ENCODE results near the gene FXYD2.

Gene FXYD2

DNA sequence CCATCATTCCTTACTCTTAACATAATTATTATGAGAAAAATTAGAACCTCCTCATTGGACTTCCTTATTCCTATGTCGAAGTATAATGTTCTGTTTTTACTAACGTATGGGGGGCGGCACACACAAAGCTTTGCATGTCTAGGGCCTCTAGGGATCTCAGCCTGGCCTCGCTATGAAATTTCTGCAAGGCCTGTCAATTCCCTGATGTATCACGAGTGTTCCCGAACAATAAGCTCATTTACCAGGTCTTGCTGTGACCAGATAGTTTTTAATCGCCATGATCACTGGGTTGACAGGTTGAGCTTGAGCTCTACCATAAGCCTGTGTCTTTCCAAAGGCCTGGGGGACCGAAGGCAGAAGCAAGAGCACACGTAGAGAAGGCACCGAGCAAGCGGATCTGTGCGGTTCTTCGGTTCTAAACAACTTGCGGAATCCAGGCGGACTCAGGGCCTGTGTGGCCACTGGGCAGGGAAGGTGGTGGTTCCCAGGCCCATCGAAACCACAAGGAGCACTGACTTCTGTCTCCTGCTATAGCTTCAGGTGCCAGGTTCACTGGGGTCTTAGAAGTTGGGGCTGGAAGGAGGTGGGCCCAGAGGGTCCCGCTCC is 10.4 kb upstream of the FXYD2 start:
- DNase-seq, result no peak

DNA sequence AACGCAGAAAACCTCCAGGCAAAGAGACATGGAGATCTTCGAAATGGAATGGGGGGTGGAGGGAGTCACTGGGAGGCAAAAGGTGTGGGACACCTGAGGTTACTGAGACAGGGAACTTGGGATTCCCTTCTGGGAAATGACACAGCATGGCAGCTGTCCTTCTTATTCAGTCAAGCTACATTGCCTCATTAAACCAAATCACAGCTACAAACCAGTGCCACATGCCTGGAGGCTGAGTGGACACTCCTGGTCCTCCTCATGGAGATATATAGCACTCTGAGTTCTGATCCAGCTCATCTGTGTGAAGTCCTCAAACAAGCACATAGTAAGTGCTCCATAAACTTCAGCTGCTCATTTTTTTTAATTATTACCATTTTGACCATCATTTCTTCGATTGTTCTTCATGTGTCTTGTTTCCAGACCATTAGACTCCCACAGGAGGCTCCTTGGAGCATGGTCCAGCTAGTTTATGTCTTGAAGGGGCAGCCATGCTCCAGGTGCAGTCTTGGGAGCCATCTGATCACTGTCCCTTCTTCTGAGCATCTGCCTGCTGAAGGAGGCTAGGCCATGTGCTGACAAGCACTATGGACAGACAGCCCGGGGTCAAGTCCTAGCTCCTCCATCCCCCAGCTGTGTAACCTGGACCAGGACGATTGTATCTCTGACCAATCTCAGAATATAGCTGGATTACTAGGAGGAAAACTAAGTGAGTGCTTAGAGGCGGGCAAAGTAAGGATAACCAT is 9.7 kb upstream of the FXYD2 start:
- DNase-seq, result no peak

DNA sequence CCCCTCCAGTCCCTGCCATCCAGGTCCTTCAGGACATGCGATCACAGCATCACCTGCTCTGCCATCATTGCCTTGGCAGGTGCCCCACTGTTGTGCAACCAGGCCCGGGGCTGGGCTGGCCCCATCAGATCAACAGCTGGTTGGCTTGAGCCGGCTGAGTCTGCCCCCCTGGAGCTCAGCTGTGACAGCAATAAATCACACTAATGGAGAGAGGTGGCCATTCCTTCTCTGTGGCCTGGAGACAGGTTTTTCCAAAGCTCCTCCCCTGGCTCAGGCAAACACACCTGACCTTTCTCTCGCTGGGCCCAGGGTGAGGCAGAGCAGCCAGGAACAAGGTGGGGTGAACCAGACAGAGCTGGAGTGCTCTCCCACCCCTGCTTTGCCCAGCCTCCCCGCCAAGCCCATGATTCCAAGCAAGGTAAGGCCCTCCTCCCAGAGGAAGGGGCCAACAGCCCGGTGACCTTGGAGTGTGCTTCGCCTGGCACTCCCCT is 8.9 kb upstream of the FXYD2 start:
- no peak for DNase-seq

DNA sequence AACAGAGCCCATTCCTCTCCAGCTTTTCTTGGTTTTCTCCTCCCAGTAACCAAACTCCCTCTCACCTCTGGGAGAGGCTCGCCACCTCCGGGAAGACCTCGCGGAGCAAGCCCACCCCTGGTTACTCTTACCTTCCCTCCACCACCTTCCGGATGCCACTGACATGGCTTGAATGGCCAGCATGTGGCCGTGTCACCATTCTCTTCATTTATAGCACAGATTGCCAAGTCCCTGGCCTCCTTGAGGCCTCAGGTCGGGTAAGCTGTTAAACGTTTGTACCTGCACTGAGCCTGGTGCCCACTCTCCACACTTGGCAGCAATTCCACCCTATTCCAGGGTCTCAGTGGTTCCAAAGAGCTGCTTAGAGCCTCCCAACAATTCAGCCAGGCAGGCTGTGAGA is 8.0 kb upstream of the FXYD2 start:
- no peak for DNase-seq

DNA sequence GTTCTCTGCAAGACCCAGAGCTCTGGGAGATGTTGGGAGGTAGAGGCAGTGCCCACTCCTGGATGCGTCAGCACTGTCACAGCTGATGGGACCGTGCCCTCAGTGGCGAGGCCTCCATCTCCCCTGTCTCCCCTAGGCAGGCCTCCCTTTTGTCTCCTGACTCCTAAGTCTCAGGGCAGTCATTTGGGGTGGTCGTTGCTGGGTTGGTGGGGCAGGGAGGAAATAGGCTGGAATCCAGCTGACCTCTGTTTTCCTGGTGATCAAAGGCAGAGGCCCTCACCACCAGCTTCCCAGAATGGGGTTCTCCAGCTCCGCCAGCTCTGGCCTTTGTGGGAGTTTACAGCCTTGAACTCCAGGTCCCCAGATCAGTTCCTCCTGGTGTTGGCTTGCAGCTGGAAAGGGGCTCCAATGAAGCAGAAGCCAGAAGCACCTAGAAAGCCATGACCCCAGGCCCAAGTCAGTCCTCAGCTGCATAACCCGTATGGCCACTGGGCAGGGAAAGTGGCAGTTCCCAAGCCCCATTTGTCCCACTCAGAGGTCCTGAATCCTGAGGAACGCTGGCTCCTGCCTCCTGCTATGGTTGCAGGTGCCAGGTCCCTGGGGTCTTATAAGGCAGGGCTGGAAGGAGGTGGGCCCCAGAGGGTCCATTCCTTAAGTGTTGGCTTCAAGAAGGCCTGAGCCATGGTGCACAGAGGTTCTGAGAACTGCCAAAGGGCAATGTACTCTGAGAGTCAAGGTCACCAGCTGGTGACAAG is 7.3 kb upstream of the FXYD2 start:
- no peak for DNase-seq

DNA sequence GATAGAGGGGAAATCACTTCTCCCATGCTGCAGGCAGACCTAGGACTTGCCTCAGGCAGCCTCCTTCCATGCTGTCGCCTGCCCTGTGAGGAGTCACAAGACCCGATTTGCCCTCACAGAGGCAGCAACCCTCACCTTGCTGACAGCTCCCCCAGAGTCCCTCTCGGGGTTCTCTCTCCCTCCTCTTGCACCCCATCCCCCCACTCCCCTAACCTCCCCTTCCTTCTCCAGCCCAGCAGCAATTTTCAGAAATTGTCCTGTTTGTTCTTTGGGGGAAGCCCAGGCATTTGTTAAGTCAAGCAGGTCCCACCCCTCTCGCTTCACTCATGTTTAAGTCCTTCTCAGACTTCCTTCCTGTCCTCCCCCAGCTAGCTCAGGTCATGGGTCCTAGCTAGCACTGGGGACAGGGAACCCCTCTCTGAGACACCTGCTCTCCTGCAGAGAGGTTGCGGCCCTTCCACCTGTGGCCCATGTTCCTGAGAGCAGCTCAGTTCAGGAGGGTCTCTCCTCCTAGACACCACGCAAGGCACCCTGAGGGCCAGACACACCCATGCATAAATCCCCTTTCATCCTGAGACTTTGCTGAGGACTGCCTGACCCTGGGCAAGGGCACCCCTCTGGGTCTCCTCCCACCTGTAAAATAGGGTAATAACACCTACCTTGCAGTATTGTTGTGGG is 6.3 kb upstream of the FXYD2 start:
- DNase-seq, result no peak

DNA sequence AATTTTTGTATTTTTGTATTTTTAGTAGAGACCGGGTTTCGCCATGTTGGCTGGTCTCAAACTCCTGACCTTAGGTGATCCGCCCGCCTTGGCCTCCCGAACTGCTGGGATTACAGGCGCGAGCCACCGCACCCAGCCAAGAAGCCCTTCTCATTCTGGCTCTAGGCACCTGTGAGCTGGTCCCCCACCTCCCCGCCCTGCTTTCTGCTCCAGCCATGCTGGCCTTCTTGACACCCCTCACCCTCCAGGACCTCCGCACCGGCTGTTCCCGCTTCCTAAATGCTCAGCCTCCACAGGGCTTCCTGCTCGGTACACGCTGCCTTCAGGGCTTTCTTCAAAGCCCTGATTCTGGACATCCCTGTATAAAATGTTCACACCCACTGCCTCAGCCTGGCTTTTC is 5.5 kb upstream of the FXYD2 start:
- DNase-seq, result no peak

DNA sequence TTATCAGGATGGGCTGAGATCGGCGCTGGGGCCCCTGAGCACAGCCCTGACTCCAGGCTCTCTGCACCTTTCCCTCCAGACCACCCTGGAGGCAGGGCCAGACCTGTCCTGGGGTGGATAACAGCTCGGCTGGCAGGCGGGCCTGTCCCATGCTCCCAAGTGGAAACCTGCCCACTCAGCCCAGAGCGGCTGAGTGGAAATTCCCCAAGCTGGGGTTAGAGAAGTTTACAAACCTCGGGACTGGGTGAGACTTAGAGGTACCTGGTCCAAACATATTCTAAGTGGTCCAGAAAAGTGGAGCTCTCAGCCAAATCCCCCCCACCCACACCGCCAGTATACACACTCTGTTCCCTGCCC is 4.8 kb upstream of the FXYD2 start:
- no peak for DNase-seq

DNA sequence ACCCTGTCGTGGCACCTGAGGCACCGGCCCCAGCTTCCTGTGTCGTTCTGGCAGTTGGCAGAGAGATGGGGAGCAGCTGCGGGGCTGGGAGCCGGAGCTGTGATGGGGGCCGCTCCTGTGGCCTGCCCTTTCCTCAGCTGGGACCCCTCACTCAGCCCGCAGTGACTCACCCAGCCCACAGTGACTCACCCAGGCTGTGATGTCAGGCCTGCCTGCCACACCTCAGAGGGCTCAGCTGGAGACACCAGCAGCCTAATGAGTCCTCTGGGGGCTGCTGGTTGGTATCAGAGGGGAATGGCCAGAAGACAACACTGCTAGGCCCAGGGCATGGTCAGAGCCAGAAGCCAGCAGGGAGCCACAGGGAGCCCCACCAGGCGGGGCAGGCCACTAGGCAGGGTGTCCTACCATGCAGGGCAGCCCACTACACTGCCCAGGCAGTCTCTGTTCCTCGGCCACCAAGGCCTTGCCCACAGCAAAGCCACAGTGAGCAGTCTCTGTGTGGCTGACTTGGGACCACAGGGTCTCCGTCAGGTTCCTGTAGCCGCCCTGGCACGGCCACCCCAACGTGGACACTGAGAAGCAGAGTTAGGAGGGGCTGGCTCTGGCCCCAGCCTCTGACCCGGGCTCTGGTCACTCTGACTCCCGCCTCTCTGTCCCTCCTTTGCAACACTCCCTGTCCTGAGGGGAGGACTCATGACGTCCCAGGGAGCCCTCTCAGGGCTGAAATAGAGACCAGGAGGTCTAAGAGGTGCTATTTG is 4.2 kb upstream of the FXYD2 start:
- DNase-seq, result peak; percentile 44 to 65 (median 57)

DNA sequence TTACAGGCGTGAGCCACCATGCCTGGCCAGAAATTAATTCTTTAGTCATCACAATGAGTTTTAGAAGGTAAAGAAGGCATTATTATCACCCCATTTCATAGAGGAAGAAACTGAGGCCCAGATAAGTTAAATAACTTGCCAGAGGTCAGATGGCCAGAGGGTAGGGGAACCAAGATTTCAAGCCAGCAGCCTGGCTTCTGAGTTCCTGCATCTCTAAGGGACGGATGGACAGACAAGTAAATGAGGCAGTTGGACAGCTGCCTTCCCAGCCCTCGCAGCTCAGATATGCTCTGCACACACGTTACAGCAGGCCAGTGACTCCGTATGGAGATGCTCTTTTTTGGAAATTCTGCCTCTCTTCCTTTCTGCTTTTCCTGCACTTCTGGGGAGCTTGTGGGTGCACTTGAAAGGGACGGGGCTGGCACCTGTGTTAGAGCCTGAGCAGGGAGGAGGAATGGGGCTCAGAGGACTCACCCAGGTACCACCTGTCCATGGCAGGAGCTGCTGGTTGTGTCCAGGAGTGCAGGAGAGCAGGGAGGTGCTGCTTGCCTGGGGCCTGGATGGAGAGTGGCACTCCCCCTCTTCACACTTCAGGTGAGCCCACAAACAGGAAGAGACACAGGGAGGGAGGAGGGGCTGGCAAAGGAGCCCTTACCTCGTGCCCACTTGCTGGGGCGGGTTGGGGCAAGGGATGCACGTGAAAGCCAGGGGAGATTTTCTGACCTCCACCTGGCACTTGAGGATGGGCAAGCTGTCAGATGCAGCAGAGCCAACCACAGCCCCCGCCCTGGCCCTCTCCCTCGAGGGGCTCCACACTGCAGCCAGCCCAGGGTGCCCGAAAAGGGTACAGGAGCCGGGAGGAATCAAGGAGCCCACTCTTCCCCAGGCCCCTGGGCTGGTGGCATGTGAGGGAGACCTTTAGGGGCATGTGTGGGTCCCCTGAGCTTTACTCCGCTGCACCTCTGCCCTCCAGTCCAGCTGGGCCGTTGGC is 3.3 kb upstream of the FXYD2 start:
- DNase-seq, result peak in 1 of 5 donors; percentile 25

DNA sequence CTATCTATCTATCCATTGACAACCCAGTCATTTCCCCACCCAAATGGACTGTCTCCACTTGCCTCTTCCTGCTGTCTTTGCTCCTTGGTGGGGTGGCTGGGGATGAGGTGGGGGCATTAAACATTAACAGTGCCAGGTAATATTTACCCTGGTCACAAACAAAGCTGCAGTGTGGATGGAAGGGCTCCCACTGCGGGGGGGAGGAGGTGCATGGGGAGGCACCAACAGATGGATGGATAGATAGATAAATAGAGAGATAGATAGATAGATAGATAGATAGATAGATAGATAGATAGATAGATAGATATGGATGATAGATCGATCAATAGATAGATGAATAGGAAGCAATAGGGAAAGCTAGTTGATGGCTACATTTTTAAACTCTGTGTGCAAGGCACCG is 2.3 kb upstream of the FXYD2 start:
- no peak for DNase-seq

DNA sequence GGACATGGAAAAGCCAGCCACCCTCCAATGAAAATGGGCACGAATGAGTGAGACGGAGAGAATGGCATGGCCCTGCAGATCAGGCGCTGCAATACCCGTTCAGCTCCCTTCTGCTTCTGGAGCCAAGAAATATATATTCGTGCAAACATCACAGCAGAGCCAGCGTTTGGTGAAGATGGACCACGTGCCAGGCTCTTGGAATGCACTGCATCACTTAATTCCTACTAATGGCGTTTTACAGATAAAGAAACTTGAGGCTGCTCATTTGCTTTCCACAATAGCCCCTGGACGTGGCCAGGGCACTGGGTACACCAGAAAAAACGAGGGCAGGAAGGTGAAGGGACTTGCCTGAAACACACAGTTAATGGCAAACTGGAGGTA is 1.6 kb upstream of the FXYD2 start:
- DNase-seq, result no peak

DNA sequence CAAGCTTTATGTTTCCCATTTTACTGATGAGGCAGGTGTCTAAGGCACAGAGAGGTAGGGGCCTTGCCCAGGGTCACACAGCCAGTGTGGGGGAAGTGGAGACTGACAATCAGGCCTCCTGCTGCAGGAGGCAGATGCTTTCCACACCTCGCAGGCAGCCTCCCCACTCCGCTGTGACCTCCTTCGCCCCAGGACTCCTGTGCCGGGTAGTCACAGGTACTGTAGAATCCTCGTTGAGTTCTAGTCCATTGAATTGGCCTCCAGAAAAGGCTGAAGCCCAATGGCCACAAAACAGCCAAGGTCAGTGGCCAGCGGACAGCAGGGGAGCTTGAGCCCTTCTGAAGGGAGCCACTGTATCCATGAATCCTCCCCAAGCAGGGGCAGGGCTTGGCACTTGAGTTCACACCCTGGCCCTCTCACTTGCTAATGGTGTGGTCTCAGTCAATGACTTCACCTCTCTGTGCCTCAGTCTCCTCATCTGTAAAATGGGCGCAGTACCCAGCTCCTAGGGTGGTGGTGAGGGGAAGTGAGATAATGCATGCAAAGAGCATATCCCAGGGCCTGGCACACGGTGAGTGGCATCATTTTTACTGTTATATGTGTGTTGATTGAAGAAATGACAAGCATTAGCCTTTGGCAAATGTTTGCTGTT is 1.1 kb upstream of the FXYD2 start:
- no peak for DNase-seq

DNA sequence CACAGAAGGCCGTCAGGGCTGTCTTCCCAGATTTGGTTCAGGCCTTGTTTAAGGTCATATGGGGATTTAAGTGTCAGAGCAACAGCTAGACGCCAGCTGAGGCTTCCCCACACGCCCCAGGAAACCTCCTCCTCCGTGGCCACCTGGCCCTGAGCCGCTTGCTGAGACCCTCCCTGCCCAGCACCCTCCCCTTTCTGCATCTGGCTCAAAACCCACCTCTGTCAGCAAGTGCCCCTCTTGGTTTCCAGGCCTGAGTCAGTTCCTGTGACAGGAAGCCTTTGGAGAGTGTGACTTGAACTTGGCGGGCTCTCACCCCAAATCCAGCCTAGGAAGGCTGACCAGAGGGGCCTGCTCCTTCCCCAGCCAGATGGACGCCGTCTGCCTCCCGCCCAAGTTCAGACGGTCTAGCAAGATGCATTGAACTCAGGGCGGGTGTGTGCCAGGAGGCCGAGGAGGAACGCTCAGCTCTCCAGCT is 561 bp downstream of the FXYD2 start:
- no peak for DNase-seq

DNA sequence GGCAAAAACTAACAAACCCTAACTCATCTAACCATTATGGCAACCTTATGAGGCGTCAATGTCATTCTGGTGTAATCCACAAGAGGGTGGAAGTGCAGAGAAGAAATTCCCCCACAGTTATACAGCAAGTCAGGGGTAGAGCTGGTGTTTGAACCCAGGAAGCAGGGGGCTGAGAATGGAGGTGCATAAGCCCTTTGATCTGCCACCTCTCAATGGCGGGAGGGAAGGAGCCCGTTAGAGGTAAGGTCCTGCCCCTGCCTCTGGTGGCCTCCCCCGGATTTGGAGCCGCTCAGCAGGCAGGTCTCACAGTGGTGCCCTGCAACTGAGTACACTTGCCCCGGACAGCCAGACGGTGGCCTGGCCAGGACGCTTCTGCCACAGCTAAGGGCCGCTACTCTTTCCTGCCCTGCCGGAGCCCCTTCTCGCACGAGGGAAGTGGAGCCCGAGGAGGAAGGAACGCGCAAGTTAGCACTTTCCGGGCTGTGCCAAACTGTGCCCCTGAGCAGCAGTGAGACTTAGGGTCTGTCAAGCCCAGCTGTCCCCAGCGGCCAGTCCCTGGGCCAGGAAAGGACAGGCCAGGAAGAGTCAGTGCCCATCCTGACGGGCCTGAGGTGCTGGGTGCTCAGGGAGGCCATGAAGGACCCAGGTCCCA is 1.1 kb downstream of the FXYD2 start:
- no peak for DNase-seq

DNA sequence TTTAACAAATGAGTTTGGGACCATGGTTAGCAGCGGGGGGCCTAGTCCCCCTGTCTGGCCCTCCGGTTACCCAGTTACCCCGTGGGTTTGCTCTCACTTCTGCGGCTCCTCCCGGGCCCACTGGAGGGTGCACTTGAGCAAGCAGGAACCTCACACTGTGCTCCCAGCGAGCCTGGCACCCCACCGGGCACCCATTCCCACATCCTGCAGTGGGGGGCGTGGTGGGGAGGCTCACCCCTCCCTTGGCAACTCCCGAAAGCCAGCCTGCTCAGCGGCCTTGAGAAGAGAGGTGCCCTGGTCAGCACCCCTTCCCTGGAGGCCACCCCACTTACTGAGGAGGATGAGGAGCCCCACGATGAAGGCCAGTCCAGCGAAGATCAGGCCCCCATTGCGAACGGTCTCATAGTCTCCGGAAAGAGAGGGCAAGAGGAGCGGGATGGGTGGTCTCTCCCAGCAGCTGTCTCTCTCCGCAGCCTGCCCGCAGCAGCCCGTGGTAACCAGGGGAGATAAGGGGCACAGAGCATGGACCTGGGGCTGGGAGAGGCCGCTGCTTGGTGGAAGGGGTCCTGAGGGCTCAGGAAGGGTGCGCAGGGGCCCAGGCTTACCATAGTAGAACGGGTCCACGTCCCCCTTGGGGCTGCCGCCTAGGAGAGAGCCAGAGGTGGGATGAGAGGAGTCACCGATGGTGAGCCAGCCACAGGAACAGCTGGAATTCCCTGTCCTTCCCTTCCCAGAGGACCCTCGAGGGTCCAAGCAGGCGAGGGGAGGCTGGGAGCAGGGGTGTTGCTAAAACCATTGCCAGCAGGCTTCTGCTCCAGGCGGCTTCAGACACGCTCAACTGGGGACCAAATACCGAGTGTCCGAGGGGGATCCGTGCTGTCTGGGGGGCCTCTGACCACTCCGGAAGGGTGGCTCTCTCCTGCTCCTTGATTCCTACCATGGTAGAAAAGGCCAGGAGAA is 2.2 kb downstream of the FXYD2 start:
- DNase-seq, result peak in 1 of 5 donors; percentile 34

DNA sequence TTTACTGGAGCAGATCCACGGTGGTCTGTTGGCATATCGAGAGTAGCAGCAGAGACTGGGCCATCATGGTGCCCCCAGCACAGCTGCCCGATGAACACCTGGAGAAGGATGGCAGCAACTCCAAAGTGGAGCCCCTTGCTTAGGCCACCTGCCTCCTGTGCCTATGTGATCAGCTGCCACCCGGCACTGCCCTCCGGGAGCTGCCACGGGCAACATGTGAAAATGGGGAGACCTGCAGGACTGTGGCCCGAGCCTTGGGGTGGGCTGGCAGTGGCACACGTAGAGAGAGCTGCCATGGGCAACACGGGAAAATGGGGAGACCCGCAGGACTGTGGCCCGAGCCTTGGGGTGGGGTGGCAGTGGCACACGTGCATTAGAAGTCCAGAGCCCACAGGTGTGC is 3.1 kb downstream of the FXYD2 start:
- DNase-seq, result no peak

DNA sequence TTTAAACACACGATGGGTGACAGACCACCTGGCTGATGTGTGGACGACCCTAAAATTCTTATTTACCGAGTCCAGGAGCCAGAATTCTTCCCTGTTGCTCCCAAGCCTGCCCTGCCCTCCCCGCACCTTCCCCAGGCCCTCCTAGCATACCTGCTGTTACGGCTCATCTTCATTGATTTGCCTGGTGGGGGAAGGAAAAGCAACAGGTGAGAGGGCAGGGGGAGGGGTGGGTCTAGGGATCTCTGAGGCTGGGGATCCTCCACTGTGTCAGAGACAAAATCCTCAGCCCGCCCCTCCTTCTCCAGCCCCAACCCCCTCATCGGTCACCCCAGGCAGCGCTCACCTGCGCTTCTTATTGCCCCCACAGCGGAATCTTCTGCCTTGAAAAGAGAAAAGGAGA is 4.0 kb downstream of the FXYD2 start:
- DNase-seq, result no peak

DNA sequence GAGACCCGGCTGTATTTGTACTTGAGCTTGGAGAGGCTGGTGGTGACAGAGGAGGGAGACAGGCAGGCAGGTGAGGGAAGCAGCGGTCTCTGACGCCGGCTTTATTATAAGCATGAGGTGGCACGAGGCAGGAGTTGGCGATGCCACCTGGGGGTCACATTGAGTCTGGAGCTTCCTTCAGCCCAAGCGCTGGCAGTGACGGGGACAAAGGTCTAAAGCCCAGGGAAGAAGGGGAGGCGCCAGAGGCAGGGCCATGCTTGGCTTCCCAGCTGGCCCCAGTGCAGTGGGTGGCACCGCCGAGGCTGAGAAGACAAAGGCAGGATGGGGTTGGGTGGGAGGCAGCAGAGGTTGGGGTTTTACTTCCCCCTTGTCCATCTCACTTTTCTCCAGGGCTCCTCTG is 4.5 kb downstream of the FXYD2 start:
- DNase-seq, result no peak

All from T-helper 1 cell (primary cell).